GM19397 (cell line): ENCODE data around the gene PKNOX2.
"Not testable (repeated sequence)": the region's sequence is repeated elsewhere in the genome, so short reads cannot be mapped to it uniquely, and the experiment has no call there.

Source experiments
- ATAC-seq: cut with Tn5 transposase; IDR thresholded peaks from one replicate; pipeline ENCODE4 v1.9.1; 2021; ENCODE audit warnings: mild to moderate bottlenecking, moderate library complexity; ENCODE audit not compliant: unreplicated experiment

Gene PKNOX2

GRCh38 chr11:125200441-125200840 is 35.9 kb downstream of the PKNOX2 start:
- ATAC-seq: no peak

DNA sequence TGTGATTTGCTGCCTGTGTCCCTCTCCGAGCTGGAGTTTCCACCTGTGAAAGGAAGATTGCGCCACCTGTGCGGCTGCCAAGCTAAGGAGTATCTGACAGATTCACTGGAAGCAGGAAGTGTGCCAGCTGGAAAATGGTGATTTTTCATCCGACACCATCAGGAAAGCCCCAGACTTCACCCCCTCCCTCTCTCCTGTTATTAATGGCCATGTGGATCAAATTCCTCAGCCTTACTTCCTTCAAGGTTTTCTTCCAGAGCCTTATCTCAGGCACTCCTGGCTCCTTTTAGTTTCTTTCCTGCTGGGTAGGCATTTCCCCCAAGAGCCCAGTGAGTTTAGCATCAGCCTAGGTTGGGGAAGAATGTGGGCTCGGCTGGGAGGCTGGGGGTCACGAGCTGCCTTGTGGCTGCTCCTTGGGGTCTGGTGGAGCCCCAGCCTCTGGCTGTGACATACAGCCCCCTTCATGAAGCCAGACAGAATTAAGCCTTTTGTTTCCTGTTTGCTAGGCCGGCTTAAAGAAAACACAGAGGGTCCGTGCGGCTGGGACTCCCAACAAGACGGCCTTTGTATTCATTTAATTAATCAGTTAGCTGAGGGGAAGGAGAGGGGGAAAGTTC is 37.1 kb downstream of the PKNOX2 start:
- ATAC-seq: no peak

GRCh38 chr11:125202362-125202880 is 37.9 kb downstream of the PKNOX2 start:
- ATAC-seq: no peak

GRCh38 chr11:125202977-125203376 is 38.4 kb downstream of the PKNOX2 start:
- ATAC-seq: no peak

DNA sequence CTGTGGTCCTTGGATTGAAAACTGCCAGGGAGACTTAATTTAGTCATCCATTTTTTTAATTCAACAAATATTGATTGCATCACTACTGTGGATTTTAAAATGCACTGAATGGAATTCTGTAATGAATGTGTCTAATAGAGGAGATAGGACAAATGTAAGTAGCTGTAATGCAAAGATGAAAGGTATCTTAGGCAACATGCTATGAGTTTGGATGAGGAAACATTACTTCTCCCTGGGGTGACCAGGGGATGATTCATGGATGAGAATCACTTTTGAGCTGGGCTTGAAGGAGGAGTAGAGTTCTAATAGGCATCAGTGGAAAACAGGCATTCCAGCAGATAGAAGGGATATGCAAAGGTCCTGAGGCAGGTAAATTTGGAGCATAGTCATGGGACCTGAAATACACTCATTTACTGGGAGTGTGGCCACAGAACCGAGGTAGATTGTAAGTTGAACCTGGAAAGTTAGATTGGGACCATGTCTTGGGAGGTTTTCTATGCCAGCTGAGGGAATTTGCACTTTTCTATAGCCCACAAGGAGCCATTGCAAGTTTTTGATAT is 43.4 kb downstream of the PKNOX2 start:
- no peak for ATAC-seq

GRCh38 chr11:125210066-125210465 is 45.5 kb downstream of the PKNOX2 start:
- ATAC-seq: no peak

DNA sequence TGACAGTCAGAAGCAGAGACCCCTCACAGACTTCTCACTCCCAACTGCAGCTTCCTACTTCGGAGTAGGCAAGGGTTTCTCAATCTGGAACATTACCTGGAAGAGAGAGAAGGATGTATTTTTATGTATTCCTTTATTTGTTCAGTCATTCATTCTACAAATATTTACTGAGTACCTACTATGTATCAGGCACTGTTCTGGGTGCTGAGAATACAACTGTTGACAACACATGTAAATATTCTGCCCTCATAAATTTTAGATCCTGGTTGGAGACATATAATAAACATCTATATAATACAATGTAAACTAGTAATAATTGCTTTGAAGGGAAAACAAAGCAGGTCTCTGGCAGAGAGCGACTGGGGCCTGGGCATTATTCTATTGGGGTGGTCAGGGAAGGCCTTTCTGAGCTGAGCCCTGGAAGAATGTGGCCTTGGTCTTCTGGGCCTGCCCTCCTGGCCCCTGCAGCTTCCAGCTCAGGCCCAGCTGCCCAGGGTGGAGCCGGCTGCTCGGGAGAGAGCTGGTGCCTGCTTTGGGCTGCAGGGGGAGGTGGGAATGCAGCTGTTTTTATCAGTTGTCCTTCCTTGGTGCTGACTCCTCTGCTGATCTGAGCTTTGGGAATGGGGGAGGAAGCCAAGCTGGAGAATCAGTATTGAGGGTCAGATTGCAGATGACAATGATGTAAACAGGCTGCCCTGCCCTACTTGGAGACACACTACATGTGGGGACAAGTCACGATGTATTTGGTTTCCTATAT is 46.8 kb downstream of the PKNOX2 start:
- no peak for ATAC-seq

GRCh38 chr11:125211948-125212340 is 47.4 kb downstream of the PKNOX2 start:
- ATAC-seq: no peak

DNA sequence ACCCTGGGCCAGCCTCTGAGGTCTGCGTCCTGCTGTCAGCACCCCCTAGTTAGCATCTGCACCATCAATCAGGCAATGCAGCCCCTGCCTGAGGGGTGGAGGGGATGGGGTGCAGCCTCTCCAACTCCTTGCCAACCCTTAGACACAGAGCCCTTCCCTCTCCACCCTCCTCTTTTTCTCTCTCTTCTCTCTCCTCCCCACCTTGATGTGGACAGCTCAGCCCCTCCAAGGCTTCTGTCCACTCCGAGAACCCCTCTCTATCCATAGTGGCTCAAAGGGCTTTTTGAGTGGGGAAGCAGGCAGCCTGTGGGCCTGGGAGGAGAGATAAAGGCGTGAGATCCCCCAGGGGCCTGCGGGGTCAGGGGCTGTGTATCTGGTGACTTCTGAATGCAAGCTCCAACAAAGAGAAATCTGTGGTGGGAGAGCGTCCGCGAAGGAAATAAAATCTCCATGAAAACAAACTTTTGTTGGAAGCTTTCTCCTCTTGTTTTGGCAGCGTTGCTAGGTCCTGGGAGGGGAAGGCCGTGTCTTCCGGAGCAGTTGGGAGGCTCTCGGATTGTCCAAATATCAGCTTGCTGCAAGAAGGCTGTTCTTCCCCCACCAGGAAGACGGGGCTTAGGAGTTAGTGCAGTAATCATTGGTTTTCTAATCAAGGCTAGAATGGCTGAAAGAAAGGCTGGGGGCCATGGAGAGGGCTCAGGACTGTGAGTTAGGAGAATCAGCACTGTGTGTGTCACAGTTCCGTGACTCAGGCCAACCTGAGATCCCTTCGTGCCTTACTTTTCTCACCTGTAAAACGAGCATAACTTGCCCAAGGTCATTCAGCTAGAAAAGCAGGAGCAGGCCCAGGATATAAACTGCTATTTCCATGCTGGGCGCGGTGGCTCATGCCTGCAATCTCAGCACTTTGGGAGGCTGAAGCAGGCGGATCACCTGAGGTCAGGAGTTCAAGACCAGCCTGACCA is 50.3 kb downstream of the PKNOX2 start:
- no peak for ATAC-seq

DNA sequence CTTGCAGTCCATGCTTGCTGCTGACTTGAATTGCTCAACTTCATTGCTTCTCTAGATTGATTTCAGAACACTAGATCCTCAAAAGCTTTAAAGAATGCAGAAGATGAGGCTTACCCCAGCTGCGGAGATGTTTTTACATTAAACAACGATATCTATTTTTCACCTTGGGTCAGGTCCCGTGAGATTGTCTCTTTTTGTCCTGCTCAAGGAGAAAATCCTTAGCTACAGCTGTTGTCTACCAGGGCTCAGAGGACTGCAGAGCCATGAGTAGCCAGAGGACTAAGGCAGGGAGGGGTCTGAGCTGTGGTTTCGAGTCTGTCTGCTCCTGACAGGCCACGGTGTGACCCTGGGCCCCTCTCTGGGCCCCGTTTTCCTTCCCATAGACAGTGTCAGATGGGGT is 51.4 kb downstream of the PKNOX2 start:
- no peak for ATAC-seq

DNA sequence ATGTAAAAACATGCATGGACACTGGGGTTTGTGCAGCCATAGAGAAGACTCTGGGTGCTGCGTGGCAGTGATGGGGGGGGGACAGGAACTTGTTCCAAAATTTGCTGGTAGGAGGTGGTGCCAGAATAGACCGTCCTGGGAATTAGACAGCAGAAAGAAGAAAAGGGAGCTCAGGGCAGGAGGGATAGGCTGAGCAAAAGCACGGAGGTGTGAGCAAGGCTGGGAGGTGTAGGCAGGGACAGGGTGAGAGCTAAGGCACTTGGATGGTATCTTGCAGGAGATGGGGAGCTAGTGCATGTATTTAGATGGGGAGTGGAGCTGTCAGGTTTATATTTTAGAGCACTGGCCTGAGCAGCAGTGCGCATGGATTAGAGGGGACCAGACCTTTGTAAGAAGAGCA is 53.8 kb downstream of the PKNOX2 start:
- ATAC-seq: no peak

DNA sequence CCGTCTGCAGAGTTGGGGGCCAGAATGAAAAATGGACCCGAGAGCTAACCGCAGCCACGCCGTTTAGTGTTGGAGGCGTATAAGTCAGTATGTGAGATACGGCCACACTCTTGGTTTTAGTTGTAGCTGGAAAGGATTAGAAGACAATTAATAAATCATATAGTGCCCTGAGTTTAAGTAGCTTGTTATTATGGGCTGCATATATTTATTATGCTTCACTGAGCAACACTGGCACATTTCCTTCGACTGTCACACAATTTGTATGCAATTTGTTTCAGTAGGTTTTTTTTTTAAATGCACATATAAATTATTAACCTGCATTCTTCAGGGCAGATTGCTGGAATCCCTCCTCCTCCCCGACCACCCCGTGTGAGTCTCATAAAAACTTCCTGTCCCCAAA is 56.9 kb downstream of the PKNOX2 start:
- no peak for ATAC-seq

- no peak for ATAC-seq
These were observed 57.9 kb downstream of the PKNOX2 start for GRCh38 chr11:125222494-125222893.

DNA sequence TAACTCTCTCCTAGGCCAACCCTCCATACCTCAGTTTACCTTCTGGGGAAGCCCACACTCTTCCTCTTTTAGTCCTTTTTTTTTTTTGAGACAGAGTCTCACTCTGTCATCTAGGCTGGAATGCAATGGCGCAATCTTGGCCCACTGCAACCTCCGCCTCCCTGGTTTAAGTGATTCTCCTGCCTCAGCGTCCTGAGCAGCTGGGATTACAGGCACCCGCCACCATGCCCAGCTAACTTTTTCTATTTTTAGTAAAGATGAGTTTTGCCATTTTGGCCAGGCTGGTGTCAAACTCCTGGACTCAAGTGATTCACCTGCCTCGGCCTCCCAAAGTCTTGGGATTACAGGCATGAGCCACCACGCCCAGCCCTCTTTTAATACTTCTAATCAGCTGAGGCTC is 58.6 kb downstream of the PKNOX2 start:
- ATAC-seq: not testable (repeated sequence)

DNA sequence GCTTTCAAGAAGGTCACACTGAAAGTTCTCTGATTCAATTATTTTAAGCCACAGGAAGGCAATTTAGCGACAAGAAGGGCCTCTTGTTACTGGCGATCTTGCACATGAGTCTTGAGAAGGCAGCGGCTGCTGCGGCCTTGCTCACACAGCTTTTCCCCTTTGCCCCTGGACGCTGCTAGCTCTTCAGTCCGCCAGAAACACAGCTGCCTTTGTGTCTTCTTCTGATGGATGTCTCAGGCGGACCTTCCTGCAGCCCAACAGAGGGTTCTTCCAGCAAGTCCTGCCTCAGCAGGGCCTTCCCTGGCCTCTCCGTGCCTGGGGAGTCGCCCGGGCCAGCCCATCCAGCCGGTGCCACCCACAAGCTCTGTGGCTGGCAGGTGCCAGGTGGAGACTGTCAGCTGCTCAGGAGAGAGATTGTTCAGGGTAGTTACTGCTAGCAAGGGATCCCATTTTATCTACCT is 59.4 kb downstream of the PKNOX2 start:
- no peak for ATAC-seq

DNA sequence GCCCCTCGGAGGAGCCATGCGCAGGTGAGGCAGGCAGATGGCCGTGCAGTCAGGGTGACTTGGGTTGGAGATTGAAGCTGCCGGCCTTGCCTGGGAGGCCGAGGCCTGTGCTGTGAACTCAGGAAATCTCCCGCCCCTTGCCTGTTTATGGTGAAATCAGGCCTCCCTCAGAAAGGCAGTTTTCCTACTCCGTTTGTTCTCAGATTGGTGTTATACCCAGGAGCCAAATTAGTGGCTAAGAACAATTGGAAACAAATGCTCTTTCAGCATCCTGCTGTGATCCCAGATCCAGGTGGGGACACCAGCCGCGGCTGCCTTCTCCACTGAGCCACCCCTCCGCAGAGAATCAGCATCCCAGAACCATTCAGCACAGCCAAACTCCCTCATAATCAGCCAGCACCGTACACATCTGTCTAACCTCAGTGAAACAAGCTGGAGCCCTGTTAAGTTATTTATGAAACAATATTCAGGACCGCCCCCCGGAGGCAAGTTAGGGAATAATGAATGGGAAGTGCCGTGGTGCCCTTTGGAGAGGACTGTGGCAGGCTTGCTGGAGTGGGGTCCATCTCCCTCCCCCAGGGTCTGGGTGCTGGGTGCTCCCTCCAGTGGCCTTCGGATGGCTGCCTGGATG is 60.0 kb downstream of the PKNOX2 start:
- ATAC-seq: no peak

GRCh38 chr11:125225401-125225800 is 60.9 kb downstream of the PKNOX2 start:
- ATAC-seq: no peak

- no peak for ATAC-seq
These were observed 61.5 kb downstream of the PKNOX2 start for GRCh38 chr11:125226031-125226430.

- ATAC-seq: no peak
These were observed 62.2 kb downstream of the PKNOX2 start for GRCh38 chr11:125226706-125227105.

DNA sequence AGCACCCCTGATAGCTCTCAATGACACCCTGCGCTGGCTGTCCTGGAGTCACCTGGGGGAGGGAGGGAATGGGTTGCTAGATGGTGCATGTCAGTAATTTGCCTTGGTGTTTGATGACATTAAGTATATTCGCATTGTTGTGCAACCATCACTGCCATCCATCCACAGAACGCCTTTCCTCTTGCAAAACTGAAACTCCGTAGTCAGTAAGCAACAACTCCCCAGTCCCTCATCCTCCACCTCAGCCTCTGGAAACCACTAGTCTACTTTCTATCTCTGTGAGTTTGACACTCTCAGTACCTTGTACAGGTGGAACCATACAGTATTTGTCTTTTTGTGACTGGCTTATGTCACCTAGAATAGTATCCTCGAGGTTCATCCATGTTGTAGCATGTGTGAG is 62.6 kb downstream of the PKNOX2 start:
- ATAC-seq: no peak
